ENCODE measurements around the gene SEC23IP.

The SEC23IP gene

GRCh38 chr10:119928411-119928810 is 35.9 kb downstream of the SEC23IP start:
- H3K4me3 ChIP-seq (ENCODE audit: control insufficient read depth, low read depth, low read length): no peak overlapping the region
- TF ChIP-seq, protein P1, sequence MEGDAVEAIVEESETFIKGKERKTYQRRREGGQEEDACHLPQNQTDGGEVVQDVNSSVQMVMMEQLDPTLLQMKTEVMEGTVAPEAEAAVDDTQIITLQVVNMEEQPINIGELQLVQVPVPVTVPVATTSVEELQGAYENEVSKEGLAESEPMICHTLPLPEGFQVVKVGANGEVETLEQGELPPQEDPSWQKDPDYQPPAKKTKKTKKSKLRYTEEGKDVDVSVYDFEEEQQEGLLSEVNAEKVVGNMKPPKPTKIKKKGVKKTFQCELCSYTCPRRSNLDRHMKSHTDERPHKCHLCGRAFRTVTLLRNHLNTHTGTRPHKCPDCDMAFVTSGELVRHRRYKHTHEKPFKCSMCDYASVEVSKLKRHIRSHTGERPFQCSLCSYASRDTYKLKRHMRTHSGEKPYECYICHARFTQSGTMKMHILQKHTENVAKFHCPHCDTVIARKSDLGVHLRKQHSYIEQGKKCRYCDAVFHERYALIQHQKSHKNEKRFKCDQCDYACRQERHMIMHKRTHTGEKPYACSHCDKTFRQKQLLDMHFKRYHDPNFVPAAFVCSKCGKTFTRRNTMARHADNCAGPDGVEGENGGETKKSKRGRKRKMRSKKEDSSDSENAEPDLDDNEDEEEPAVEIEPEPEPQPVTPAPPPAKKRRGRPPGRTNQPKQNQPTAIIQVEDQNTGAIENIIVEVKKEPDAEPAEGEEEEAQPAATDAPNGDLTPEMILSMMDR (conservative IDR thresholded peaks at IDR 0.05; ENCODE audit: control insufficient read depth, insufficient read depth, low read depth, low read length): no peak
- no peak for DNase-seq (ENCODE audit: low read depth)

DNA sequence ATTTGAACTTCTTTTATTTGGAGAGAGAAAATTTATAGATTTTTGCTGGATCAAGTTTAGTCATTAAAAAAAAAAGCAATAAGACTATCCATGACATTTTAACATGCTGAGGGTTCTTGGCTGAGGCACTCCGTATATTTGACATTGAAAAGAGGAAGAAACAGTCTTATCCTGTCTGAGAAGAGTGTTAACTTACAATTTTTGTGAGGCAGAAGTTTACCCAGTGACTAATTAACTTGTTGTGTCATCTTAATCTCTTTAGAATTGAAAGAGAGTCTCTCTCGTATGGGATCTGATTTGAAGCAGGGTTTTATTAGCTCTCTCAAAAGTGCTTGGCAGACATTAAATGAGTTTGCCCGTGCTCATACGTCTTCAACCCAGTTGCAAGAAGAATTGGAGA is 39.3 kb downstream of the SEC23IP start:
- no peak overlapping the region for H3K4me3 ChIP-seq (ENCODE audit: control insufficient read depth, low read depth, low read length)
- no peak for DNase-seq (ENCODE audit: low read depth)
- TF ChIP-seq, protein P1 (conservative IDR thresholded peaks at IDR 0.05; ENCODE audit: control insufficient read depth, insufficient read depth, low read depth, low read length): no peak

- no peak for DNase-seq (ENCODE audit: low read depth)
- no peak overlapping the region for H3K4me3 ChIP-seq (ENCODE audit: control insufficient read depth, low read depth, low read length)
- TF ChIP-seq, protein P1 (conservative IDR thresholded peaks at IDR 0.05; ENCODE audit: control insufficient read depth, insufficient read depth, low read depth, low read length): no peak
These were observed 40.1 kb downstream of the SEC23IP start for GRCh38 chr10:119932631-119933030.

DNA sequence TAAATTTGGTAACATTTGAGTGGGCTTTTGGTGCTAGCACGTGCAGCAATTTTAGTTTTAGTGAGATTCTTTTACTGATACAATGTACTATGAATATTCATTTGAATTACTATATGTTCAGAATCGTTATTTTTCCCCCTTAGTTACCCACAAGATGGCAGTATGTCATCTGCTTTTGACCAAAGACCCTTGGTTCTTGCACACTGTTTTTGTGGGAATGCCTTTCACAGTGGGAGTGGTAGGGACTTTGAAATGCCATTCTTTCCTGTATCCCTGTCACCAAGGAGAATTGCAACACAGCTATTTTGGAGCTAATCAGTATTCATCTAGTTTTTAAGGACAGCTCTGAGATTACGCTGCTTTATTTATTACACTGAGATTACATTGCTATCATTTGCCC is 40.6 kb downstream of the SEC23IP start:
- DNase-seq (ENCODE audit: low read depth): no peak
- TF ChIP-seq, protein P1 (conservative IDR thresholded peaks at IDR 0.05; ENCODE audit: control insufficient read depth, insufficient read depth, low read depth, low read length): peak; percentile 33
- H3K4me3 ChIP-seq (ENCODE audit: control insufficient read depth, low read depth, low read length): no peak overlapping the region

DNA sequence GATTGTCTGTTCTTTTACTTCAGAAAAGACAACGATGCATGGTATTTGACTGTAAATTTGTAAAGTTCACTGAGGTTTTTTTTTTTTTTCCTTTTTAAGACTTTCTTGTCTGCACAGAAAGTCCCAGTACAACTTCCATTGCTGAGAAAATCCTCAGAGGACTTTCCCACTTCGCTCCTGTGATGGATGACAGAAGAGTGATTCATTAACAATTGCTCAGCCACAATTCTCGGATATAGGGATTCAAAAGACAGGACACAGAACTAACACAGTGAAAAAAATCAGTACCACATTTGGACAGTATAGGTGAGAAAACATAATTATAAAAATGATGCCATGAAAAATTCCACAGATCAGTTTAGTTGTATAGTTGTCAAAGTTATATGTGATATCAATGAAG is 48.0 kb downstream of the SEC23IP start:
- DNase-seq (ENCODE audit: low read depth): peak; percentile 42
- TF ChIP-seq, protein P1 (conservative IDR thresholded peaks at IDR 0.05; ENCODE audit: control insufficient read depth, insufficient read depth, low read depth, low read length): no peak
- no peak overlapping the region for H3K4me3 ChIP-seq (ENCODE audit: control insufficient read depth, low read depth, low read length)

DNA sequence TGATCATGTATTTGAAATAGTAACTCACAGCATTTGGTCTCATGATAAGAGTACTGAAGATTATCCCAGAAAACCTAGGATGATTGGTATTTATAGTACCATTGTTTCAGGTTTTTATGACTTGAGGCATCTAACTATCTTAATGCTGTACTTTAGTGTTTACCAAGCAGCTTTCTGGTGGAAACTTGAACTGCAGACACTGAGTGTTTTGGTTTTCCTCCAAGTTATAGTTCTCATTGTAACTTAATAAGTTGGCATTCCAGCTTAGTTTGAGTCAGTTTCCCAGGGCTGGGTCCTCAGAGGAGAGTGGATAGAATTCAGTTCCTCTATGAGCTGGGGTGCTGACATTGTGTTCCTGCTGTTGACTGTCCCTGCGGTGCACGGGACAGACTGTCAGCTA is 50.4 kb downstream of the SEC23IP start:
- TF ChIP-seq, protein P1 (conservative IDR thresholded peaks at IDR 0.05; ENCODE audit: control insufficient read depth, insufficient read depth, low read depth, low read length): no peak
- no peak overlapping the region for H3K4me3 ChIP-seq (ENCODE audit: control insufficient read depth, low read depth, low read length)
- peak; percentile 13 for DNase-seq (ENCODE audit: low read depth)

DNA sequence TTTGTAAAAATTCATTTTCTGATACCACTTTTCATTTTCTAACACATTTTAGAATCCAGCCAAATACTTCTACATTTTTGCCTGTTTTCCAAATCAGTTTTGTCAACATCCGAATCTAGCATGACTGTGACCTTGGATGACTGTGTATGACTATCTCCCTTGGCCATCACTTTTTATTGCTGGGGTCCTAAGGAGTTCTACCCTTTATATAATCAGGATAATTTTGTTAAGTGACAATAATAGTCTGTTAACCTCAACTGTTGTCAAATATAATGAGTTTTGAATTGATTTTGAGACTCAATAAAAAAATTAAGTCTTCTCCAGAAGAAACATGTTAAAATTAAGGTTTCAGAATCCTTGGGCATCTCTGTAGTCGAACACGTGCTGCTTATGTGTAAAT is 53.3 kb downstream of the SEC23IP start:
- H3K4me3 ChIP-seq (ENCODE audit: control insufficient read depth, low read depth, low read length): no peak overlapping the region
- TF ChIP-seq, protein P1 (conservative IDR thresholded peaks at IDR 0.05; ENCODE audit: control insufficient read depth, insufficient read depth, low read depth, low read length): no peak
- DNase-seq (ENCODE audit: low read depth): no peak
